NCI-H345 treated with DMSO at 0.1 percent for 48 hours (cell line): ENCODE results near the gene SMC6.

Experiments
- DNase-seq: peaks from one replicate; lab custom pipeline; 2025; ENCODE audit not compliant: unreplicated experiment; lab: John Stamatoyannopoulos, UW

The SMC6 gene

GRCh38 chr2:17658251-17658843, 95.3 kb downstream of the SMC6 start:
- no peak for DNase-seq

- DNase-seq = no peak
These were observed 95.9 kb downstream of the SMC6 start for GRCh38 chr2:17657759-17658158.

- no peak for DNase-seq
These were observed 100.8 kb downstream of the SMC6 start for GRCh38 chr2:17652681-17653394.

- DNase-seq = no peak
These were observed 104.6 kb downstream of the SMC6 start for GRCh38 chr2:17649026-17649425.

GRCh38 chr2:17648581-17648980, 105.0 kb downstream of the SMC6 start:
- no peak for DNase-seq

GRCh38 chr2:17646838-17647701, 106.5 kb downstream of the SMC6 start:
- peak; percentile 21 for DNase-seq

GRCh38 chr2:17646081-17646554, 107.5 kb downstream of the SMC6 start:
- DNase-seq = peak; percentile 68

GRCh38 chr2:17644997-17645720, 108.5 kb downstream of the SMC6 start:
- no peak for DNase-seq

GRCh38 chr2:17643031-17643615, 110.5 kb downstream of the SMC6 start:
- DNase-seq = no peak

GRCh38 chr2:17640406-17640805, 113.2 kb downstream of the SMC6 start:
- no peak for DNase-seq

- no peak for DNase-seq
These were observed 115.3 kb downstream of the SMC6 start for GRCh38 chr2:17638196-17638743.

GRCh38 chr2:17637131-17637906, 116.3 kb downstream of the SMC6 start:
- no peak for DNase-seq

GRCh38 chr2:17636257-17636656, 117.4 kb downstream of the SMC6 start:
- DNase-seq = no peak

- DNase-seq = no peak
These were observed 118.6 kb downstream of the SMC6 start for GRCh38 chr2:17634997-17635396.

GRCh38 chr2:17630089-17630488, 123.5 kb downstream of the SMC6 start:
- DNase-seq = no peak

- no peak for DNase-seq
These were observed 125.0 kb downstream of the SMC6 start for GRCh38 chr2:17628349-17629261.

GRCh38 chr2:17627434-17627833, 126.2 kb downstream of the SMC6 start:
- no peak for DNase-seq

- DNase-seq = no peak
These were observed 126.6 kb downstream of the SMC6 start for GRCh38 chr2:17626986-17627385.

GRCh38 chr2:17625446-17625845, 128.2 kb downstream of the SMC6 start:
- DNase-seq = no peak
